KBM-7 (cell line): ENCODE results near the gene KLHDC4.
"Not testable (repeated sequence)": the region's sequence is repeated elsewhere in the genome, so short reads cannot be mapped to it uniquely, and the experiment has no call there.

Experiments
- DNase-seq: peaks from one replicate; pipeline ENCODE4 v3.0.0-alpha.2; 2015
- in situ Hi-C: fragments of 300-500 bp; cut with MboI; formaldehyde crosslinking; loops from 2 replicates; pipeline ENCODE4 v1.14.3; 2020; ENCODE audit warnings: low sequenced_read_pairs, low pct_unique_long_range_greater_than_20kb, mixed read lengths

Gene KLHDC4

GRCh38 chr16:87747626-87748414 is 18.0 kb downstream of the KLHDC4 start:
- DNase-seq: no peak
- in situ Hi-C loops: no loop called here

- in situ Hi-C loops: no loop called here
- no peak for DNase-seq
These were observed 19.6 kb downstream of the KLHDC4 start for GRCh38 chr16:87746178-87746577.

GRCh38 chr16:87744750-87745514 is 20.9 kb downstream of the KLHDC4 start:
- in situ Hi-C loops: no loop called here
- DNase-seq: no peak

- in situ Hi-C loops: no loop called here
- no peak for DNase-seq
These were observed 22.9 kb downstream of the KLHDC4 start for GRCh38 chr16:87742781-87743490.

- DNase-seq: no peak
These were observed 23.9 kb downstream of the KLHDC4 start for GRCh38 chr16:87741700-87742415.

GRCh38 chr16:87740909-87741424 is 24.8 kb downstream of the KLHDC4 start:
- no peak for DNase-seq
- in situ Hi-C loops: no loop called here

More at GRCh38 chr16:87741700-87742415, 23.9 kb downstream of the KLHDC4 start:
- in situ Hi-C loops: no loop called here

- in situ Hi-C loops: no loop called here
- DNase-seq: no peak
These were observed 25.3 kb downstream of the KLHDC4 start for GRCh38 chr16:87740441-87740840.

- no peak for DNase-seq
These were observed 26.0 kb downstream of the KLHDC4 start for GRCh38 chr16:87739801-87740200.

GRCh38 chr16:87736008-87736382 is 29.8 kb downstream of the KLHDC4 start:
- in situ Hi-C loops: no loop called here
- no peak for DNase-seq

More at GRCh38 chr16:87739801-87740200, 26.0 kb downstream of the KLHDC4 start:
- in situ Hi-C loops: no loop called here

GRCh38 chr16:87735270-87736007 is 30.3 kb downstream of the KLHDC4 start:
- DNase-seq: no peak
- in situ Hi-C loops: no loop called here

GRCh38 chr16:87734644-87735043 is 31.1 kb downstream of the KLHDC4 start:
- in situ Hi-C loops: no loop called here
- DNase-seq: no peak

- in situ Hi-C loops: no loop called here
- no peak for DNase-seq
These were observed 32.6 kb downstream of the KLHDC4 start for GRCh38 chr16:87733190-87733589.

- in situ Hi-C loops: no loop called here
- DNase-seq: no peak
These were observed 34.2 kb downstream of the KLHDC4 start for GRCh38 chr16:87731607-87732006.

GRCh38 chr16:87729266-87729954 is 36.4 kb downstream of the KLHDC4 start:
- DNase-seq: no peak
- in situ Hi-C loops: no loop called here

- in situ Hi-C loops: no loop called here
- no peak for DNase-seq
These were observed 37.8 kb downstream of the KLHDC4 start for GRCh38 chr16:87728026-87728425.

GRCh38 chr16:87727346-87727745 is 38.4 kb downstream of the KLHDC4 start:
- in situ Hi-C loops: no loop called here
- DNase-seq: no peak

- in situ Hi-C loops, DNase-seq: not testable (repeated sequence)
These were observed 39.2 kb downstream of the KLHDC4 start for GRCh38 chr16:87726577-87726976.
